ENCODE data around the gene DMWD.

DMWD gene

DNA sequence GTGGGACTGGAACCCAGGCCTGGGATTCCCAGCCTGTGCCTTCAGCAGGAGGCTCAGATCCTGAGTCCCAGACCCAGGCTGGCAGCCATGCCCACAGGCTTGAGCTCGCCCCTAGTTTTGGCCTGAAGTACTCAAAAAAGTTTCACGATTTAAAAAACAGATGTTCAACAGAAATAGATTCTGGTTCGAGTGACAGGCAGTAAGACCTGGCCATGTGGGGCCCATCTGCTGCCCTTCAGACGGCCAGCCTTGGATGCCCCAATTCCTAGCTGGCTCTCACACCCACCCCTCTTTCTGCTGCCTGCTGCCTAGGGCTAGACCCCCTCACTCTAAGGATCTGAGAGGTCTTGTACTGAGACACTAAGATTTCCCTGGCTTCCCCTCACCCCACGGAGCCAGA, 7.5 kb downstream of the DMWD start (continued):
- TF ChIP-seq CSRNP3 (CRISPR knock-in tag; IDR thresholded peaks at IDR 0.05), result no peak
- TF ChIP-seq PATZ1 (CRISPR knock-in tag; IDR thresholded peaks at IDR 0.05; ENCODE audit: borderline replicate concordance), result no peak
- TF ChIP-seq BACH2 (CRISPR knock-in tag; IDR thresholded peaks at IDR 0.05; ENCODE audit: borderline replicate concordance), result no peak

DNA sequence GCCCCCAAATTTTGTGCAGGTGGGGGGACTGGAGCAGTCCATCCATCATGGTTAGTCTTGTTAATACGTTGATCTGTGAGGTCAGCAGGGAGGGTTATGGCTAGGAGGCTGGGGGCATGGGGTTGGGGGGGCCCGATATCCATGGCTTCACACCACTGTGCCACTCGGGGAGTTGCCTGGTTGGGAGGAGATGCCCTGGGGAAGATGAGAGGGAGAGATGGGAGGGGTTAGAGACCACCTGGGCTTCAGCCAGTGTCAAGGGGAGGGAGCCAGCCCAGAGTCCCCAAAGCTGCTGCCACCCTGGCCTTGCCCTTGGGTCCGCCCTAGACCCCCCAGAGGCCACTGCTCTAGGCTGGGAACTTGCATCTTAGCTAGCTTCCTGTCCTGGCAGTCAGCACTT, 8.5 kb downstream of the DMWD start:
- ATAC-seq, result no peak
- no peak for TF ChIP-seq GLIS3 (CRISPR knock-in tag; IDR thresholded peaks at IDR 0.05)
- TF ChIP-seq TCF4 (CRISPR knock-in tag; IDR thresholded peaks at IDR 0.05; ENCODE audit: borderline replicate concordance), result no peak
- no peak for TF ChIP-seq SNAI2 (CRISPR knock-in tag; IDR thresholded peaks at IDR 0.05)
- no peak for TF ChIP-seq ZNF70 (CRISPR knock-in tag; IDR thresholded peaks at IDR 0.05)
- no peak for TF ChIP-seq ISL1 (CRISPR knock-in tag; IDR thresholded peaks at IDR 0.05)
- no peak for TF ChIP-seq ZFP3 (CRISPR knock-in tag; IDR thresholded peaks at IDR 0.05)
- no peak for TF ChIP-seq BACH2 (CRISPR knock-in tag; IDR thresholded peaks at IDR 0.05; ENCODE audit: borderline replicate concordance)
- TF ChIP-seq, protein P1, sequence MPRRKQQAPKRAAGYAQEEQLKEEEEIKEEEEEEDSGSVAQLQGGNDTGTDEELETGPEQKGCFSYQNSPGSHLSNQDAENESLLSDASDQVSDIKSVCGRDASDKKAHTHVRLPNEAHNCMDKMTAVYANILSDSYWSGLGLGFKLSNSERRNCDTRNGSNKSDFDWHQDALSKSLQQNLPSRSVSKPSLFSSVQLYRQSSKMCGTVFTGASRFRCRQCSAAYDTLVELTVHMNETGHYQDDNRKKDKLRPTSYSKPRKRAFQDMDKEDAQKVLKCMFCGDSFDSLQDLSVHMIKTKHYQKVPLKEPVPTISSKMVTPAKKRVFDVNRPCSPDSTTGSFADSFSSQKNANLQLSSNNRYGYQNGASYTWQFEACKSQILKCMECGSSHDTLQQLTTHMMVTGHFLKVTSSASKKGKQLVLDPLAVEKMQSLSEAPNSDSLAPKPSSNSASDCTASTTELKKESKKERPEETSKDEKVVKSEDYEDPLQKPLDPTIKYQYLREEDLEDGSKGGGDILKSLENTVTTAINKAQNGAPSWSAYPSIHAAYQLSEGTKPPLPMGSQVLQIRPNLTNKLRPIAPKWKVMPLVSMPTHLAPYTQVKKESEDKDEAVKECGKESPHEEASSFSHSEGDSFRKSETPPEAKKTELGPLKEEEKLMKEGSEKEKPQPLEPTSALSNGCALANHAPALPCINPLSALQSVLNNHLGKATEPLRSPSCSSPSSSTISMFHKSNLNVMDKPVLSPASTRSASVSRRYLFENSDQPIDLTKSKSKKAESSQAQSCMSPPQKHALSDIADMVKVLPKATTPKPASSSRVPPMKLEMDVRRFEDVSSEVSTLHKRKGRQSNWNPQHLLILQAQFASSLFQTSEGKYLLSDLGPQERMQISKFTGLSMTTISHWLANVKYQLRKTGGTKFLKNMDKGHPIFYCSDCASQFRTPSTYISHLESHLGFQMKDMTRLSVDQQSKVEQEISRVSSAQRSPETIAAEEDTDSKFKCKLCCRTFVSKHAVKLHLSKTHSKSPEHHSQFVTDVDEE (CRISPR knock-in tag; IDR thresholded peaks at IDR 0.05), result no peak
- TF ChIP-seq OSR1 (CRISPR knock-in tag; IDR thresholded peaks at IDR 0.05), result no peak
- no peak for TF ChIP-seq ZC3H10 (CRISPR knock-in tag; IDR thresholded peaks at IDR 0.05)
- TF ChIP-seq ARNTL (CRISPR knock-in tag; IDR thresholded peaks at IDR 0.05; ENCODE audit: borderline replicate concordance, low read depth), result no peak
- no peak for TF ChIP-seq ZNF8 (CRISPR knock-in tag; IDR thresholded peaks at IDR 0.05)
- TF ChIP-seq PATZ1 (CRISPR knock-in tag; IDR thresholded peaks at IDR 0.05; ENCODE audit: borderline replicate concordance), result no peak
- no peak for TF ChIP-seq ZNF565 (CRISPR knock-in tag; conservative IDR thresholded peaks at IDR 0.05; ENCODE audit: low read depth)
- TF ChIP-seq ESRRG (CRISPR knock-in tag; IDR thresholded peaks at IDR 0.05), result no peak
- no peak for TF ChIP-seq POU6F1 (CRISPR knock-in tag; IDR thresholded peaks at IDR 0.05; ENCODE audit: borderline replicate concordance, low read depth)
- no peak for TF ChIP-seq CSRNP3 (CRISPR knock-in tag; IDR thresholded peaks at IDR 0.05)

Measured in SK-N-SH treated with all-trans-retinoic acid at 6 μM for 48 hours (cell line).